Measurements from ENCODE around the gene ZSCAN10. TPM values are rescaled to one million over a fixed set of nuclear protein-coding genes. Genes with fewer than 3 reads are reported as not detected.
"Not testable (repeated sequence)": the region's sequence is repeated elsewhere in the genome, so short reads cannot be mapped to it uniquely, and the experiment has no call there.

The ZSCAN10 gene
- total RNA-seq, 2 experiments from 2014 or later, result 0.11 to 0.30 TPM

DNA sequence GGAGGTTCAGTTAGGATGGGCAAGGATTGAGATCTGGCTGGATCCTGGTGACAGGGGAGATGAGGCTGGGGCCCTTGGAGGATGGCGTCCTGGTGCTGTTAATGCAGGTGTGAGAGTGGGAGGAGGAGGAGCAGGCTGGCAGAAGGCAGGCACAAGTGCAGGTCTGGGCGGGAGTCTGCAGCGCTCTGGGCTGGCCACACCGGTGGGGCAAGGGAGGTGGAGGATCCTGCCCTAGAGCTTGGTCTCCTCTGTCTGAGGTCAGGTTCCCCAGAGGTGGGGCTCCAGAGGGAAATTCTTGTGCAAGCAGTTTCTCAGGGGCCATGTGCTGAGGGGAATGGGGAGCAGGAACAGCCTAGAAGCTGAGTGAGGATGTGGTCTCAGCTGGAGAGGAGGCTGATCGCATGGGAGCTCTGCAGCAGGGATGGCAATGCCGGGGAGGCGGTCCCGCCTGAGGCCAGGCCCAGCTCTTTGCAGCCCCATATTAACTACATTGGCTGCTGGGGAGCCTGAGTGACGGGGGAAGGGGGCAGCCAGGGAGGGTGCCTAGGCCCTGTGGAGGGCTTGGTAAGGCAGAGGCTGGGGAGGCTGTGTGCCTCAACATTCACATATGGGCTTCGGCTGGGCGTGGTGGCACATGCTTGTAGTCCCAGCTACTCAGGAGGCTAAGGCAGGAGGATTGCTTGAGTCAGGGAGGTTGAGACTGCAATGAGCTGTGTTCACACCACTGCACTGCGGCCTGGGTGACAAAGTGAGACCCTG lies 46.3 kb downstream of the ZSCAN10 start:
- H3K4me3 Mint-ChIP-seq; H3K9me3 Mint-ChIP-seq (ENCODE audit: low read depth); POLR2A ChIA-PET; H3K27me3 Mint-ChIP-seq; intact Hi-C loops (cut with DNase I, micrococcal nuclease): not testable (repeated sequence)
- peak; percentile 67 for DNase-seq
- CTCF ChIA-PET, result interaction anchor here (6.0 kb wide), 1 partner anchor 21 kb away, joined by 61 read pairs; no protein-coding TSS in a partner anchor
- ATAC-seq, result peak; percentile 79
- peak overlapping the region; percentile 25 for H3K27ac Mint-ChIP-seq
- H3K4me1 Mint-ChIP-seq, result peaks cover 37% of the 10 kb centered on the region
- H3K36me3 Mint-ChIP-seq (ENCODE audit: low read depth), result peaks cover 12% of the 10 kb centered on the region

DNA sequence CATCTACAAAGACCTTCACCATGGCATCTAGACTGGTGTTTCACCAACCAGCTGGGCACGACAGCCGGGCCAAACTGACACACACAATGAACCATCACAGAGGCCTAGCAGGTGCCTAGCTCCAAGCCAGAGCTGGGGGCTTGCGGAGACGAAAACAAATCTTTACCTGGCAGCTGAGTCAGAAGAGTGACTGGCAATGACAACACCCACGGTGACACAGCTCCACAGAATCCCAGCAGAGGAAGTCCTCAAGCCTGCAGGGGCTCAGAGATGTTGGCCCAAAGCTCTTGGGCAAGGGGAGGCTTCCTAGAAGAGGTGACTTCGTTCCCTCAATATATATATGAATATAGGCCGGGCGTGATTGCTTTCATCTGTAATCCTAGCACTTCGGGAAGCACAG lies 47.6 kb downstream of the ZSCAN10 start:
- Mint-ChIP-seq H3K4me1 (peaks cover 30% of the 10 kb centered on the region), H3K9me3 (ENCODE audit: low read depth) (no peaks in the 10 kb centered on the region), H3K4me3 (no peak overlapping the region), H3K27me3 (peaks cover 14% of the 10 kb centered on the region), H3K36me3 (ENCODE audit: low read depth) (peaks cover 6% of the 10 kb centered on the region), H3K27ac (no peak overlapping the region)
- no peak for ATAC-seq
- DNase-seq, result no peak
- ChIA-PET POLR2A (interaction anchor here (1.0 kb wide), 1 partner anchor 21 kb away, joined by 3 read pairs; no protein-coding TSS in a partner anchor), CTCF (interaction anchor here (0.6 to 6.0 kb wide), 4 partner anchors 20 to 115 kb away, joined by 3 to 61 read pairs (median 4); no protein-coding TSS in a partner anchor)
- intact Hi-C loops (cut with DNase I, micrococcal nuclease), result no loop called here

DNA sequence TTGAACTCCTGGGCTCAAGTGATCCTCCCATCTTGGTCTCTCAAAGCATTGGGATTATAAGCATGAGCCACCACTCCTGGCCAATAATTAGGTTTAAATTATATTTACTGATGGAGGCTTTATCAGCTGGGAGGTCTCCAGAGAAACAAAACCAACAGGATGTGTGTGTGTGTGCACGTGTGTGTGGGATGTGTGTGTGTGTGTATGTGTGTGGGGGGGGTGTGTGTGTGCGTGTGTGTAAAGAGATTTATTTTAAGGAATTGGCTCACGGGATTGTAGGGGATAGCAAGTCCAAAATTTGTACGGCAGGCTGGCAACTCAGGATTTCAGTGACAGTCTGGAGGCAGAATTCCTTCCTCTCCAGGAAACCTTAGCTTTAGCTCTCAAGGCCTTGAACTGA lies 48.1 kb downstream of the ZSCAN10 start:
- ATAC-seq, result no peak
- CTCF ChIA-PET, result interaction anchor here (0.6 to 6.0 kb wide), 5 partner anchors 20 to 115 kb away, joined by 3 to 61 read pairs (median 3); no protein-coding TSS in a partner anchor
- DNase-seq, result no peak
- intact Hi-C loops (cut with DNase I, micrococcal nuclease), result no loop called here
- peaks cover 28% of the 10 kb centered on the region for H3K4me1 Mint-ChIP-seq
- peaks cover 6% of the 10 kb centered on the region for H3K36me3 Mint-ChIP-seq (ENCODE audit: low read depth)
- no peak overlapping the region for H3K4me3 Mint-ChIP-seq
- H3K9me3 Mint-ChIP-seq (ENCODE audit: low read depth), result no peaks in the 10 kb centered on the region
- peaks cover 14% of the 10 kb centered on the region for H3K27me3 Mint-ChIP-seq
- H3K27ac Mint-ChIP-seq, result no peak overlapping the region
- POLR2A ChIA-PET, result interaction anchor here (1.0 kb wide), 1 partner anchor 21 kb away, joined by 3 read pairs; no protein-coding TSS in a partner anchor

DNA sequence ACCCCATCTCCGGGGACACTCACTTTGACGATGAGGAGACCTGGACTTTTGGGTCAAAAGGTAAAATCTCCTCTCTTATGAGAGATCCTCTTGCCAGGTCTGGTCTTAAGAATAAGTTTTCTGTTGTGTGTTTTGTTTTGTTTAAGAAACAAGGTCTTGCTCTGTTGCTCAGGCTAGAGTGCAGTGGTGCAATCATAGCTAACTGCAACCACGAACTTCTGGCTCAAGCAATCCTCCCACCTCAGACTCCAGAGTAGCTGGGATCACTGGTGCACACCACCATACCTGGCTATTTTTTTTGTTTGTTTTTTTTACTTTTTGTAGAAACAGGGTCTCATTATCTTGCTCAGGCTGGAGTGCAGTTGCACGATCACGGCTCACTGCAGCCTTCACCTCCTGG lies 48.6 kb downstream of the ZSCAN10 start:
- DNase-seq (no peak), ATAC-seq (no peak)

DNA sequence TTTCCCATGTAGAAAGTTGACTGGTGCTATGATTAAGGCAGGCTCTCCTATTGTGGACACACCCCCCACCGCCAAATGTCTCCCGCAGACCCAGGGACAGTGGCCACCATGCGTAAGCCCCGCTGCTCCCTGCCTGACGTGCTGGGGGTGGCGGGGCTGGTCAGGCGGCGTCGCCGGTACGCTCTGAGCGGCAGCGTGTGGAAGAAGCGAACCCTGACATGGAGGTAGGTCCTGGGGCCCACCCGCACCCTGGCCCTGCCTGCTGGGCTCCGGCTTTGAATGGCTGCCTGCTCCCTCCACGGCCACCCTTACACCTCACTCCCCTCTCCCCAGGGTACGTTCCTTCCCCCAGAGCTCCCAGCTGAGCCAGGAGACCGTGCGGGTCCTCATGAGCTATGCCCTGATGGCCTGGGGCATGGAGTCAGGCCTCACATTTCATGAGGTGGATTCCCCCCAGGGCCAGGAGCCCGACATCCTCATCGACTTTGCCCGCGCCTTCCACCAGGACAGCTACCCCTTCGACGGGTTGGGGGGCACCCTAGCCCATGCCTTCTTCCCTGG lies 49.1 kb downstream of the ZSCAN10 start:
- H3K36me3 Mint-ChIP-seq (ENCODE audit: low read depth), result peaks cover 4% of the 10 kb centered on the region
- no peak for DNase-seq
- H3K4me3 Mint-ChIP-seq, result no peak overlapping the region
- intact Hi-C loops (cut with DNase I, micrococcal nuclease), result no loop called here
- H3K9me3 Mint-ChIP-seq (ENCODE audit: low read depth), result no peaks in the 10 kb centered on the region
- H3K27ac Mint-ChIP-seq, result no peak overlapping the region
- peaks cover 25% of the 10 kb centered on the region for H3K4me1 Mint-ChIP-seq
- ChIA-PET POLR2A (no interaction called here), CTCF (interaction anchor here (1.0 to 6.0 kb wide), 2 partner anchors 19 to 116 kb away, joined by 3 to 61 read pairs; no protein-coding TSS in a partner anchor)
- H3K27me3 Mint-ChIP-seq, result peaks cover 19% of the 10 kb centered on the region
- no peak for ATAC-seq

More for the DNA sequence above, 48.6 kb downstream of the ZSCAN10 start:
- H3K27me3 Mint-ChIP-seq, result peaks cover 15% of the 10 kb centered on the region
- peaks cover 26% of the 10 kb centered on the region for H3K4me1 Mint-ChIP-seq
- intact Hi-C loops (cut with DNase I, micrococcal nuclease), result no loop called here
- ChIA-PET POLR2A (no interaction called here), CTCF (interaction anchor here (1.0 to 6.0 kb wide), 3 partner anchors 19 to 116 kb away, joined by 3 to 61 read pairs (median 3); no protein-coding TSS in a partner anchor)
- peaks cover 6% of the 10 kb centered on the region for H3K36me3 Mint-ChIP-seq (ENCODE audit: low read depth)
- no peak overlapping the region for H3K4me3 Mint-ChIP-seq
- no peaks in the 10 kb centered on the region for H3K9me3 Mint-ChIP-seq (ENCODE audit: low read depth)
- no peak overlapping the region for H3K27ac Mint-ChIP-seq

DNA sequence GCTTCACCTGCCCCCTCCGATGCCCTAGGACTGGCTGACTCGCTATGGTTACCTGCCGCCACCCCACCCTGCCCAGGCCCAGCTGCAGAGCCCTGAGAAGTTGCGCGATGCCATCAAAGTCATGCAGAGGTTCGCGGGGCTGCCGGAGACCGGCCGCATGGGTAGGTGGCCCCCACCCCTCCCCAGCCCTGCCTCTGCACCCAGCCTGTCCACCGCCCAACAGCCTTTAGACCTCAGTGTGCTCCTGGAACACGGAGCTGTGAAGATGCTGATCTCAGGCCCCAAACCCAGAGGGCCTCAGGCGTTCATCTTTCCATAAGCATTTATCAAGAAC lies 51.7 kb downstream of the ZSCAN10 start:
- Mint-ChIP-seq H3K27me3 (peaks cover 40% of the 10 kb centered on the region), H3K36me3 (ENCODE audit: low read depth) (no peaks in the 10 kb centered on the region), H3K27ac (no peak overlapping the region), H3K9me3 (ENCODE audit: low read depth) (no peaks in the 10 kb centered on the region), H3K4me1 (peaks cover 19% of the 10 kb centered on the region), H3K4me3 (no peak overlapping the region)
- no peak for ATAC-seq
- POLR2A ChIA-PET, result no interaction called here
- CTCF ChIA-PET, result interaction anchor here (2.1 to 6.0 kb wide), 3 partner anchors 11 to 82 kb away, joined by 5 to 61 read pairs (median 13); no protein-coding TSS in a partner anchor
- DNase-seq, result no peak
- intact Hi-C loops (cut with DNase I, micrococcal nuclease), result no loop called here

DNA sequence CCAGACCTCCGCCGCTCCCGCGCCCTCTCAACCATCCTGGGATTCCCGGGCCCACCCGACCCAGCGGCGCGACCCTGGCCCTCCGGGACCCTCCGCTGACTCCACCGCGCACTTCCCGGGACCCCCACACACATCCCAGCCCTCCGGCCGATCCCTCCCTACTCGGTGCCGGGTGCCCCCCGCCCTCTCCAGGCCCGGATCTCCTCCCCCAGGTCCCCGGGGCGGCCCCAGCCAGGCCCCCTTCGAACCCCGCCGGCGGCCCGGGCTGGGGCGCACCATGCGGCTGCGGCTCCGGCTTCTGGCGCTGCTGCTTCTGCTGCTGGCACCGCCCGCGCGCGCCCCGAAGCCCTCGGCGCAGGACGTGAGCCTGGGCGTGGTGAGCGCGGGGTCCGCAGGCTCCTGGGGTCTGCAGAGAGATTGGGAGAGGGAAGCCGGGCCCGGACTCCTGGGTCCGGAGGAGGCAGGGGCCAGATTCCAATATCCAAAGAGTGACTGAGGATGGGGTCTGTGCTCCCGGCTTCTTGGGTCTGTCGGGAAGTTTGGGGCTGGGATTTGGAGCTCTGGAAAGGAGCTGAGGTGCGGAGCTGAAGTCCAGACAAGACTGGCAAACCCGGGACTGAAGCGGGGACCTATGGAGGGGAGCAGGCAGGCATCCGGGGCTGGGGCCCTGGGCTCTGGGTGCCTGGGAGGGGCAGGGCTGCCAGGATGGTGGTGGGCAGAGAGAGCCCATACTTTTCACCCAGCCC lies 52.3 kb downstream of the ZSCAN10 start:
- peak; percentile 31 for ATAC-seq
- peaks cover 19% of the 10 kb centered on the region for H3K4me1 Mint-ChIP-seq
- H3K27me3 Mint-ChIP-seq, result peaks cover 40% of the 10 kb centered on the region
- H3K4me3 Mint-ChIP-seq, result peak overlapping the region; percentile 43
- POLR2A ChIA-PET, result no interaction called here
- intact Hi-C loops (cut with DNase I, micrococcal nuclease), result no loop called here
- H3K27ac Mint-ChIP-seq, result no peak overlapping the region
- peak; percentile 43 for DNase-seq
- H3K36me3 Mint-ChIP-seq (ENCODE audit: low read depth), result no peaks in the 10 kb centered on the region
- H3K9me3 Mint-ChIP-seq (ENCODE audit: low read depth), result no peaks in the 10 kb centered on the region
- CTCF ChIA-PET, result interaction anchor here (2.1 to 6.0 kb wide), 3 partner anchors 12 to 83 kb away, joined by 5 to 61 read pairs (median 13); no protein-coding TSS in a partner anchor

DNA sequence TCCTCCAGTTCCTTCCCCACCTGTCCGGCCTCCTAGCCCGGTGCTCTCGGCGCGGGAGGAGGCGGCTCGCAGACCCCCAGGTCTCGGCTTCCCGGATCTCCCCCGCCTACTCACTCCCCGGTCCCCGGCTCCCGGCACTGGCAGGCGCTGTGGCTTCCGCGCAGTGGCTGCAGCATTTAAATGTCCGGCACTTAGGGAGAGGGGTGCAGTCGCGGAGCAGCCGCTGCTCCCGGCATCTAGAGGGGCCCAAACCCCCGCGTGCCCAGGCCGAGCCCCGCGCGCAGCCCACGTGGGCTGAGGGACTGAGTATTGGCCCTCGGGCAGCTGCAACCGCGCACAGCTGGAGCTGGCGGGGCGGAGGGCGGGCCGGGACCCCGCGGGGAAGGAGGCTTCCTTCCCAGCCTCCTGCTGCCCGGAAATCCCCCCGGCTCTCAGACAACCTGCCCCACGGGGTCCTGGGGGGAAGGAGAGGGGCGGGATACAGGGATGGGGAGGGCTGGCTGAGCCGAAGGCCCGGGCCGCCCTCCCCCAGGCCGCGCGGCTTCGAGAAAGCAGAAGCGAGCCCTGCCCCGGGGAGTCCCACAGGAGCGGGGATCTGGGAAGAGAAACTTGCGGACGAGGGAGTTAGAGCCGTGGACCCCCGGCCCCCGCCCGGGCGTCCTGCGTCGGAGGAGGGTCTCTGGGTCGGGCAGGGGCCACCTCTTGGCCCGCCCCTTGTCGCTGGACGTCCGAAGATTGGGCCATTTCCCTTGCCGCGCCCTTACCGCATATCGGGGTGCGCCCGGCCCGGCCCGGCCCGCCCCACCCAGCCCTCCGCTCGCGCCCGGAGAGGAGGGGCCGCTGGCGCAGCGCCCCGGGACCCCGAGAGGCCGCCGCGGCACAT lies 53.1 kb downstream of the ZSCAN10 start, which contains the start of gene MMP25:
Gene MMP25, plus strand, starts transcription at position 804 of the 883 bp plus-strand sequence. CDS start 357 bp downstream, outside the sequence.
- no peak within 1 kb of the TSS for H3K27ac Mint-ChIP-seq
- no peak for DNase-seq
- H3K36me3 Mint-ChIP-seq (ENCODE audit: low read depth), result no peaks in the 10 kb centered on the region
- peak within 1 kb of the TSS; percentile 63 for H3K4me3 Mint-ChIP-seq
- no peaks in the 10 kb centered on the region for H3K9me3 Mint-ChIP-seq (ENCODE audit: low read depth)
- H3K4me1 Mint-ChIP-seq, result peaks cover 14% of the 10 kb centered on the region
- POLR2A ChIA-PET, result no interaction called here
- intact Hi-C loops (cut with DNase I, micrococcal nuclease), result no loop called here
- peaks cover 42% of the 10 kb centered on the region for H3K27me3 Mint-ChIP-seq
- ATAC-seq, result peak; percentile 19
- CTCF ChIA-PET, result interaction anchor here (0.9 to 1.7 kb wide), 5 partner anchors 11 to 122 kb away, joined by 4 to 12 read pairs (median 4); no protein-coding TSS in a partner anchor

DNA sequence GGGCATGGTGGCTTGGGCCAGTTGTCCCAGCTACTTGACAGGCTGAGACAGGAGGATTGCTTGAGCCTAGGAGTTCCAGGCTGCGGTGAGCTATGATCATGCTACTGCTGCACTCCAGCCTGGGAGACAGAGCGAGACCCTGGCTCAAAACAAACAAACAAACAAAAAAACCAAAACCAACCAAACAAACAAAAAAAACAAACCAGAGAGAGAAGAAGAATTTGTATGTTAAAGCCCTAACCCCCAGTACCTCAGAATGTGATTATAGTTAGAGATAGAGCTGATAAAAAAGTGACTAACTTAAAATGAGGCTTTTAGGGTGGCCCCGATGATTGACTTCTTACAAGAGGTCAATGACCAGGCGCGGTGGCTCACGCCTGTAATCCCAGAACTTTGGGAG lies 54.4 kb downstream of the ZSCAN10 start:
- POLR2A ChIA-PET, result interaction anchor here (1.0 kb wide), 1 partner anchor 9 kb away, joined by 4 read pairs; no protein-coding TSS in a partner anchor
- peak overlapping the region; percentile 63 for H3K4me3 Mint-ChIP-seq
- no peak overlapping the region for H3K27ac Mint-ChIP-seq
- CTCF ChIA-PET, result interaction anchor here (0.7 to 1.7 kb wide), 3 partner anchors 13 to 85 kb away, joined by 3 to 12 read pairs (median 8); partner anchors contain the start of genes HCFC1R1 and THOC6
- intact Hi-C loops (cut with DNase I, micrococcal nuclease), result no loop called here
- H3K9me3 Mint-ChIP-seq (ENCODE audit: low read depth), result no peaks in the 10 kb centered on the region
- H3K36me3 Mint-ChIP-seq (ENCODE audit: low read depth), result no peaks in the 10 kb centered on the region
- DNase-seq (no peak), ATAC-seq (no peak)
- H3K4me1 Mint-ChIP-seq, result peaks cover 14% of the 10 kb centered on the region
- H3K27me3 Mint-ChIP-seq, result peaks cover 46% of the 10 kb centered on the region

DNA sequence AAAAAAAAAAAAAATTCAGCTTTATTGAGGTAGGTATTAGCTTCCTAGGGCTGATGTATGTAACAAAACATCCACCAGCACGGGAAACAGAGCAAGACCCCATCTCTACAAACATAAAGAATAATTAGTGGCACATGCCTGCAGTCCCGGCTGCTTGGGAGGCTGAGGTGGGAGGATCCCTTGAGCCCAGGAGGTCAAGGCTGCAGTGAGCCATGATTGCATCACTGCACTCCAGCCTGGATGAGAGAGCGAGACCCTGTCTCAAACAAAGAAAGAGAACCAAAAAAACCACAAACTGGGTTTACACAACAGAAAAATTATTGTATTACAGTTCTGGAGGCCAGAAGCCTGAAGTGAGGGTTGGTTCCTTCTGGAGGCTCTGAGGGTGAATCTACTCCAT lies 56.7 kb downstream of the ZSCAN10 start:
- DNase-seq (no peak), ATAC-seq (no peak)
- Mint-ChIP-seq H3K4me1 (peaks cover 11% of the 10 kb centered on the region), H3K36me3 (ENCODE audit: low read depth) (no peaks in the 10 kb centered on the region), H3K27me3 (peaks cover 53% of the 10 kb centered on the region), H3K4me3 (no peak overlapping the region), H3K27ac (no peak overlapping the region), H3K9me3 (ENCODE audit: low read depth) (no peaks in the 10 kb centered on the region)
- intact Hi-C loops (cut with DNase I, micrococcal nuclease), result no loop called here
- ChIA-PET CTCF (interaction anchor here (0.7 to 2.2 kb wide), 5 partner anchors 11 to 120 kb away, joined by 3 to 10 read pairs (median 6); no protein-coding TSS in a partner anchor), POLR2A (interaction anchor here (0.6 kb wide), 1 partner anchor 53 kb away, joined by 5 read pairs; no protein-coding TSS in a partner anchor)
